Gastrocnemius medialis (tissue), 4 donors: Measurements from ENCODE around the gene DMKN. TPM values are rescaled to one million over a fixed set of nuclear protein-coding genes. Genes with fewer than 3 reads are reported as not detected.

Source experiments
- ATAC-seq, 2 donors: fragments of 150-250 bp; one replicate each; pipeline ENCODE4 v1.9.1; 2016
- DNase-seq, 2 donors: peaks; one replicate each; pipeline ENCODE4 v3.0.0-alpha.2; 2019
- H3K27ac ChIP-seq, 4 donors: fragments of 200-600 bp; sonication (generic); 1 replicate in 1 of 4; 2 replicates in 3 of 4; pipeline ENCODE4 v1.5.1; 2016 to 2018; ENCODE audit warnings: mild to moderate bottlenecking in 2 of 4, moderate library complexity in 1 of 4
- H3K27me3 ChIP-seq, 3 donors: fragments of 200-600 bp; sonication (generic) in 2 of 3; 1 replicate in 1 of 3; 2 replicates in 2 of 3; pipeline versions ENCODE4 v1.5.1 to v1.6.0; 2016 to 2019; ENCODE audit warnings: mild to moderate bottlenecking in 1 of 3, moderate library complexity in 1 of 3
- H3K36me3 ChIP-seq, 2 donors: fragments of 200-600 bp; sonication (generic) in 1 of 2; one replicate each; pipeline ENCODE4 v1.5.1; 2017 to 2018
- H3K4me1 ChIP-seq, 2 donors: fragments of 200-600 bp; sonication (generic) in 1 of 2; one replicate each; pipeline ENCODE4 v1.5.1; 2016 to 2017; ENCODE audit warnings: mild to moderate bottlenecking in 2 of 2
- H3K4me3 ChIP-seq, 4 donors: fragments of 200-600 bp; sonication (generic) in 3 of 4; 1 replicate in 1 of 4; 2 replicates in 3 of 4; pipeline ENCODE4 v1.5.1; 2016 to 2019; ENCODE audit warnings: mild to moderate bottlenecking in 2 of 4
- H3K9me3 ChIP-seq, 3 donors: fragments of 200-600 bp; sonication (generic) in 2 of 3; 1 replicate in 1 of 3; 2 replicates in 2 of 3; pipeline ENCODE4 v1.5.1; 2016 to 2019
- POLR2A ChIP-seq, 2 donors: fragments of 450-650 bp; IDR thresholded peaks; one replicate each; pipeline ENCODE4 v1.6.1; 2017; ENCODE audit warnings: antibody characterized with exemption in 2 of 2, mild to moderate bottlenecking in 2 of 2, moderate library complexity in 2 of 2
- in situ Hi-C, 4 donors: fragments of 200-750 bp; cut with MboI; loops; one replicate each; pipeline versions ENCODE4 v1.15.0 to v1.8.0; 2017; ENCODE audit warnings: low sequenced_read_pairs in 4 of 4
- intact Hi-C: fragments of 100-400 bp; cut with DNase I; formaldehyde crosslinking; loops from one replicate; pipeline ENCODE4 v1.15.1; 2023; ENCODE audit warnings: low total_unique reads
- total RNA-seq, 4 donors: library from RNA; depleted of rRNA; stranded (reverse); fragments of >200 nt; gene quantifications; one replicate each; pipeline versions ENCODE4 v1.1.0 to v1.2.3, GENCODE V29; 2016
- TF ChIP-seq, protein P1 (sequence below), 5 experiments: fragments of 450-650 bp in 3 of 5; fragments of 200-600 bp in 2 of 5; sonication (generic) in 2 of 5; IDR thresholded peaks in 4 of 5; conservative IDR thresholded peaks in 1 of 5; 1 replicate in 4 of 5; 2 replicates in 1 of 5; pipeline ENCODE4 v1.5.1; 2016 to 2019; ENCODE audit warnings: antibody characterized with exemption in 5 of 5, mild to moderate bottlenecking in 3 of 5, moderate library complexity in 3 of 5

The DMKN gene
- total RNA-seq, 4 donors from 2014 or later: 0.89 TPM; not detected in 3

DNA sequence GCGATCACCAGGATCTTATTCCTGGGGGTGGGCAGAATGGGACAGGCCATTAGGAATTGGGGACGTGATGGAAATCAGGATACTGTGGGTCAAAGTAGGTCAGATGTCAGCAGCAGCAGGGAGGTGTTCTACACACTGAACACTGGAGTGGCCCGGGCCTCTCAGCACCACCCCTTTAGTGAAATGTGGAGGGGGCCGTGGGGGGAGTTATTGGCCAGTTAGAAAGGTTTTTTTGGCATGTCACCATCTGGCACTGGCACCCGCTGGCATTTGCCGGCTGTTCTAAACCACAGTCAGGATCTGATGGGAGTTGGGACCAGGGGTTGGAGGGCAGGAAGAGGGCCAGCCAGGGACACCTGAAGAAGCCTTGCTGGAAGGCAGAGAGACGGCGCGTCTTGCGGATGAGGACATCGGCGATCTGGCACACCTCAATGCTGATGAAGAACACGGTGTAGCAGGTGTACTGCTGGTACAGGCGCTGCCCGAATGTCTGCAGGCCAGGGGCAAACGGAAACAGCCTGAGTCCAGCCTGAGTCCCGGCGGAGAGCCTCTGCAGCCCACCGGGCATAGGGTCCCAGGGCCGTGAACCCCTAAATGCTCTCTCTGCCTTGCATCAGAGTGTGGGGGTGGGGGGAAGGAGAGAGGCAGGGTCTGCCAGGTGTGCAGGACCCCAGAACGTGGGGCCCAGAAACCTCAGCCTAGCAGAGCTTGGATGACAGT is 37.8 kb upstream of the DMKN start:
- Histone ChIP-seq H3K36me3 (peaks cover 0 to 11% of the 10 kb centered on the region in 2 donors), H3K4me3 (no peak overlapping the region), H3K27me3 (no peaks in the 10 kb centered on the region), H3K9me3 (no peaks in the 10 kb centered on the region), H3K27ac (no peak overlapping the region), H3K4me1 (peaks cover 7 to 13% of the 10 kb centered on the region in 2 donors)
- in situ Hi-C loops (no loop called here), intact Hi-C loops (no loop called here)
- ATAC-seq (no peak), DNase-seq (no peak)
- no peak for TF ChIP-seq POLR2A (IDR thresholded peaks at IDR 0.05)
- TF ChIP-seq, protein P1, sequence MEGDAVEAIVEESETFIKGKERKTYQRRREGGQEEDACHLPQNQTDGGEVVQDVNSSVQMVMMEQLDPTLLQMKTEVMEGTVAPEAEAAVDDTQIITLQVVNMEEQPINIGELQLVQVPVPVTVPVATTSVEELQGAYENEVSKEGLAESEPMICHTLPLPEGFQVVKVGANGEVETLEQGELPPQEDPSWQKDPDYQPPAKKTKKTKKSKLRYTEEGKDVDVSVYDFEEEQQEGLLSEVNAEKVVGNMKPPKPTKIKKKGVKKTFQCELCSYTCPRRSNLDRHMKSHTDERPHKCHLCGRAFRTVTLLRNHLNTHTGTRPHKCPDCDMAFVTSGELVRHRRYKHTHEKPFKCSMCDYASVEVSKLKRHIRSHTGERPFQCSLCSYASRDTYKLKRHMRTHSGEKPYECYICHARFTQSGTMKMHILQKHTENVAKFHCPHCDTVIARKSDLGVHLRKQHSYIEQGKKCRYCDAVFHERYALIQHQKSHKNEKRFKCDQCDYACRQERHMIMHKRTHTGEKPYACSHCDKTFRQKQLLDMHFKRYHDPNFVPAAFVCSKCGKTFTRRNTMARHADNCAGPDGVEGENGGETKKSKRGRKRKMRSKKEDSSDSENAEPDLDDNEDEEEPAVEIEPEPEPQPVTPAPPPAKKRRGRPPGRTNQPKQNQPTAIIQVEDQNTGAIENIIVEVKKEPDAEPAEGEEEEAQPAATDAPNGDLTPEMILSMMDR (IDR thresholded peaks at IDR 0.05 in 4 of 5, conservative IDR thresholded peaks at IDR 0.05 in 1 of 5): no peak

DNA sequence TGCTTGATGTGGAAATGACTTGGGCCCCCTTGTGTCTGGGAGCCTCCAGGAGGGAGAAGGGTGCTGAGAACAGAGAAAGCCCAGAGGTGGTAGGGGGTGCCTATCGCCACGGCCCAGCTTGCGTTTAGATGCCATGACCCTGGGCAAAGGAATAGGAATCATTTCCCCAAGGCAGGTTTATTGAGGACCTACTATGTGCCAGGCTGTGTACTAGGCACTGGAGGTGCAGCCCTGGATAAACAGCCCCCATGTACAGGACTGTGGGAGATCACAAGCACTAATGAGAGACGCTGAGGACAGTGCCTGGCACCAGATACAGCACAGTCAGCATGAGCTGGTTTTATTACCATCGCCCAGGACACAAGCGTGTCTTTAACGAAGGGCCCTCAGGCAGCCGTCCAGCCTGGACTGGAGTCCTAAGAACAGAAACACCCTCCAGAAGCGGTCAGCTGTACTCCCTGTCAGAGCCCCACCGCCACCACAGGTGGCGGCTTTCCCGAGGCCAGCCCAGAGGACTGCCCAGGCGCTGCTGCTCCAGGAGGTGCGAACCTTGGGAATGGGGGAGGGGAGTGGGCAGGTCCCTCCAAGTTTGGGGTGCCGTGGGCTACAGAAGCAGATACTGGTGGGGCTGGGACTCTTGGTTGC is 36.6 kb upstream of the DMKN start:
- intact Hi-C loops (loop anchor here (1.0 kb wide), 1 partner anchor 166 kb away; no protein-coding TSS in a partner anchor), in situ Hi-C loops (loop anchor here in 2 of 4 donors (10.0 to 25.0 kb wide), 2 partner anchors 162 to 165 kb away; partner anchors contain the start of genes KMT2B (in 2 of the 2) and ZBTB32 (in 1 of the 2))
- no peak overlapping the region for H3K27ac ChIP-seq
- DNase-seq: no peak
- no peaks in the 10 kb centered on the region for H3K27me3 ChIP-seq
- ATAC-seq: no peak
- peaks cover 11 to 16% of the 10 kb centered on the region in 2 donors for H3K4me1 ChIP-seq
- no peaks in the 10 kb centered on the region for H3K9me3 ChIP-seq
- H3K36me3 ChIP-seq: peaks cover 0 to 11% of the 10 kb centered on the region in 2 donors
- no peak for TF ChIP-seq POLR2A (IDR thresholded peaks at IDR 0.05)
- TF ChIP-seq, protein P1 (IDR thresholded peaks at IDR 0.05 in 4 of 5, conservative IDR thresholded peaks at IDR 0.05 in 1 of 5): no peak
- H3K4me3 ChIP-seq: no peak overlapping the region

DNA sequence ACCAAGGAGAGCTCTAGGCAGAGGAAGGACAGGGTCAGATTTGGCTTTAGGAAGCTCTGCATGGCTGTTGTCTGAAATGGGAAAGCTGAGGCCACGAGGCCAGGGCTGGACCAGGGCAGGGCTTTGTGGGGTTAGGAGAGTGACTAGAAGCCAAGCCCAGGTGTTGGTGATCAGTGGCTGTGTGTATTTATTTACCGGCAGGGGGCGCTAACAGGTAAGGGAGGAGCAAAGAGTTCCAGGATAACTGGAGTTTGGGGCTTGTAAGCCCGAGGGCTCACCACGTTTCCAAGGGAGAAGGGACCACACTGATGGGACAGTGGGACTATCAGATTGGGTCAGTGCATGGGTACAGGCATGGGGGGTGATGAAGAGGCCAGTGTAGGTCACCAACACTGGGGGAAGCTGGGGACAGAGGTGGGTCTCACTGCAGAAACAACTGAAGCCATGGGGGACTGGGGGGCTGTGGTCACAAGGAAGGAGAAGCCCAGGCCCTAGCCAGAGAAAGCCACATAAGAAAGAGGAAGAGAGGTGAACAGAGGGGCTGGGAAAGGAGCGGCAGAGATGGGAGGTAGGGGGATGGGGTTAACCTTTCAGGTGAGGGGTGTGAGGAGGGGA is 35.8 kb upstream of the DMKN start:
- intact Hi-C loops (loop anchor here (1.0 kb wide), 1 partner anchor 167 kb away; no protein-coding TSS in a partner anchor), in situ Hi-C loops (loop anchor here in 2 of 4 donors (10.0 to 25.0 kb wide), 2 partner anchors 163 to 166 kb away; partner anchors contain the start of genes KMT2B (in 2 of the 2) and ZBTB32 (in 1 of the 2))
- Histone ChIP-seq H3K27me3 (no peaks in the 10 kb centered on the region), H3K36me3 (peaks cover 0 to 11% of the 10 kb centered on the region in 2 donors), H3K4me1 (peaks cover 16 to 24% of the 10 kb centered on the region in 2 donors), H3K4me3 (no peak overlapping the region), H3K27ac (no peak overlapping the region), H3K9me3 (no peaks in the 10 kb centered on the region)
- peak; percentile 26 to 37 for ATAC-seq
- no peak for TF ChIP-seq POLR2A (IDR thresholded peaks at IDR 0.05)
- TF ChIP-seq, protein P1 (IDR thresholded peaks at IDR 0.05 in 4 of 5, conservative IDR thresholded peaks at IDR 0.05 in 1 of 5): peak; percentile 23 to 81 (median 74)
- DNase-seq: peak in 1 of 2 donors; percentile 47

DNA sequence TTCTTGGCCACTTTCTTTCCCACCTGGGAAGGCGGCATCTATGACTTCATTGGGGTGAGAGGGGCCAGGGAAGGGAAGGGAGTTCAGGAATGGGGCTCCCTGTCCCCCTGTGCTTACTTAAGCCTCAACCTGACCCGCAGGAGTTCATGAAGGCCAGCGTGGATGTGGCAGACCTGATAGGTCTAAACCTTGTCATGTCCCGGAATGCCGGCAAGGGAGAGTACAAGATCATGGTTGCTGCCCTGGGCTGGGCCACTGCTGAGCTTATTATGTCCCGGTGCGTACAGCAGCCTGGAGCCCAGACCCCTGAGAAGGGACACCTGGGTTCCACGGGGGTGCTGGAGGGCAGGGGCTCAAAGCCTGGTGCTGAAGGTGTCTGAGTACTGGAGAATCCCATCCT is 33.1 kb upstream of the DMKN start:
- intact Hi-C loops: no loop called here
- ATAC-seq: no peak

More for the DNA sequence above, 33.1 kb upstream of the DMKN start:
- DNase-seq: no peak
- peak overlapping the region in 1 of 4 donors; percentile 88 for H3K27ac ChIP-seq
- H3K4me3 ChIP-seq: peak overlapping the region; percentile 71 to 90 (median 80)
- TF ChIP-seq, protein P1 (IDR thresholded peaks at IDR 0.05 in 4 of 5, conservative IDR thresholded peaks at IDR 0.05 in 1 of 5): no peak
- no peak for TF ChIP-seq POLR2A (IDR thresholded peaks at IDR 0.05)
- in situ Hi-C loops: loop anchor here in 2 of 4 donors (10.0 to 25.0 kb wide), 2 partner anchors 166 to 168 kb away; partner anchors contain the start of genes KMT2B (in 2 of the 2) and ZBTB32 (in 1 of the 2)
- peaks cover 18 to 25% of the 10 kb centered on the region in 2 donors for H3K4me1 ChIP-seq
- no peaks in the 10 kb centered on the region for H3K27me3 ChIP-seq
- peaks cover 0 to 11% of the 10 kb centered on the region in 2 donors for H3K36me3 ChIP-seq
- H3K9me3 ChIP-seq: no peaks in the 10 kb centered on the region
